HEK293 (cell line): Measurements from ENCODE around the gene PLEKHG4.

Experiments used
- CTCF ChIA-PET: fragments of 350-600 bp; formaldehyde crosslinking; extraction: SDS; loops from one replicate; lab custom pipeline; 2021; ENCODE audit warnings: antibody characterized with exemption; lab: Yijun Ruan, JAX
- POLR2A ChIA-PET: fragments of 300-600 bp; formaldehyde crosslinking; extraction: SDS; loops from one replicate; lab custom pipeline; 2020; ENCODE audit warnings: antibody characterized with exemption, inconsistent platforms; lab: Yijun Ruan, JAX
- H3K27ac ChIP-seq: fragments of 200-500 bp; sonication (Bioruptor generic); 2 replicates; pipeline ENCODE4 v1.5.1; 2014; ENCODE audit warnings: low read depth, low read length, control low read depth, inconsistent platforms; ENCODE audit errors: extremely low read depth
- H3K36me3 ChIP-seq, 2 experiments: fragments of 200-500 bp in 1 of 2; sonication (Bioruptor generic) in 1 of 2; 1 replicate in 1 of 2; 2 replicates in 1 of 2; pipeline ENCODE4 v1.5.1; 2014 to 2017; ENCODE audit warnings: inconsistent platforms in 2 of 2, low read length in 2 of 2; ENCODE audit not compliant: control insufficient read depth in 2 of 2, insufficient read depth in 1 of 2
- H3K4me1 ChIP-seq: fragments of 200-500 bp; sonication (Bioruptor generic); 2 replicates; pipeline ENCODE4 v1.5.1; 2014; ENCODE audit warnings: mild to moderate bottlenecking, low read length, inconsistent platforms; ENCODE audit not compliant: control insufficient read depth, insufficient read depth
- H3K4me3 ChIP-seq: 2 replicates; pipeline ENCODE4 v1.5.1; 2011; ENCODE audit warnings: low read depth, mild to moderate bottlenecking, control low read depth, low read length, moderate library complexity
- H3K9me3 ChIP-seq: fragments of 200-500 bp; sonication (Bioruptor generic); 2 replicates; pipeline ENCODE4 v1.5.1; 2014; ENCODE audit warnings: low read depth, low read length, inconsistent platforms; ENCODE audit not compliant: control insufficient read depth, insufficient read depth
- GLI2 ChIP-seq: fragments of 450-650 bp; formaldehyde crosslinking; IDR thresholded peaks from 2 replicates; pipeline ENCODE4; 2017; ENCODE audit warnings: missing biosample characterization, missing genetic modification characterization, low read depth, borderline replicate concordance
- MYNN ChIP-seq: fragments of 450-650 bp; formaldehyde crosslinking; IDR thresholded peaks from 2 replicates; pipeline ENCODE4 v1.5.1; 2016; ENCODE audit warnings: missing biosample characterization, missing genetic modification characterization, borderline replicate concordance
- PATZ1 ChIP-seq: fragments of 450-650 bp; formaldehyde crosslinking; IDR thresholded peaks from 2 replicates; pipeline ENCODE4 v1.5.1; 2016; ENCODE audit warnings: missing biosample characterization, missing genetic modification characterization
- PRDM1 ChIP-seq: fragments of 450-650 bp; formaldehyde crosslinking; IDR thresholded peaks from 2 replicates; pipeline ENCODE4; 2016; ENCODE audit warnings: missing biosample characterization, missing genetic modification characterization
- REPIN1 ChIP-seq: fragments of 450-650 bp; formaldehyde crosslinking; IDR thresholded peaks from 2 replicates; pipeline ENCODE4 v1.5.1; 2017; ENCODE audit warnings: missing biosample characterization, missing genetic modification characterization, low read depth
- SP3 ChIP-seq: fragments of 450-650 bp; formaldehyde crosslinking; IDR thresholded peaks from 2 replicates; pipeline ENCODE4 v1.5.1; 2016; ENCODE audit warnings: missing biosample characterization, missing genetic modification characterization
- TRIM28 ChIP-seq: IDR thresholded peaks from 2 replicates; pipeline ENCODE4 v1.6.1; 2011; ENCODE audit warnings: low read length, control low read depth, borderline replicate concordance
- YY1 ChIP-seq: fragments of 450-650 bp; formaldehyde crosslinking; IDR thresholded peaks from 2 replicates; pipeline ENCODE4 v1.5.1; 2018; ENCODE audit warnings: missing biosample characterization, missing genetic modification characterization
- ZBTB6 ChIP-seq: fragments of 450-650 bp; formaldehyde crosslinking; IDR thresholded peaks from 2 replicates; pipeline ENCODE4 v1.5.1; 2017; ENCODE audit warnings: missing biosample characterization, missing genetic modification characterization
- ZNF37A ChIP-seq: fragments of 450-650 bp; IDR thresholded peaks from 2 replicates; pipeline ENCODE4 v1.5.1; 2018; ENCODE audit warnings: missing biosample characterization, missing genetic modification characterization
- ZNF501 ChIP-seq: fragments of 450-650 bp; formaldehyde crosslinking; IDR thresholded peaks from 2 replicates; pipeline ENCODE4 v1.5.1; 2016; ENCODE audit warnings: missing biosample characterization, missing genetic modification characterization
- ZNF521 ChIP-seq: fragments of 450-650 bp; formaldehyde crosslinking; IDR thresholded peaks from 2 replicates; pipeline ENCODE4 v1.5.1; 2017; ENCODE audit warnings: missing biosample characterization, mild to moderate bottlenecking, missing genetic modification characterization
- ZNF692 ChIP-seq: fragments of 450-650 bp; formaldehyde crosslinking; IDR thresholded peaks from 2 replicates; pipeline ENCODE4 v1.5.1; 2016; ENCODE audit warnings: missing biosample characterization, missing genetic modification characterization
- TF ChIP-seq, protein P1 (sequence below): fragments of 450-650 bp; formaldehyde crosslinking; IDR thresholded peaks from 2 replicates; pipeline ENCODE4 v1.5.1; 2016; ENCODE audit warnings: missing biosample characterization, missing genetic modification characterization
- TF ChIP-seq, protein P2 (sequence below): fragments of 450-650 bp; formaldehyde crosslinking; IDR thresholded peaks from 2 replicates; pipeline ENCODE4 v1.5.1; 2016; ENCODE audit warnings: missing biosample characterization, missing genetic modification characterization

The PLEKHG4 gene

GRCh38 chr16:67327743-67328142 lies 48.4 kb downstream of the PLEKHG4 start (continued):
- TF ChIP-seq, protein P1, sequence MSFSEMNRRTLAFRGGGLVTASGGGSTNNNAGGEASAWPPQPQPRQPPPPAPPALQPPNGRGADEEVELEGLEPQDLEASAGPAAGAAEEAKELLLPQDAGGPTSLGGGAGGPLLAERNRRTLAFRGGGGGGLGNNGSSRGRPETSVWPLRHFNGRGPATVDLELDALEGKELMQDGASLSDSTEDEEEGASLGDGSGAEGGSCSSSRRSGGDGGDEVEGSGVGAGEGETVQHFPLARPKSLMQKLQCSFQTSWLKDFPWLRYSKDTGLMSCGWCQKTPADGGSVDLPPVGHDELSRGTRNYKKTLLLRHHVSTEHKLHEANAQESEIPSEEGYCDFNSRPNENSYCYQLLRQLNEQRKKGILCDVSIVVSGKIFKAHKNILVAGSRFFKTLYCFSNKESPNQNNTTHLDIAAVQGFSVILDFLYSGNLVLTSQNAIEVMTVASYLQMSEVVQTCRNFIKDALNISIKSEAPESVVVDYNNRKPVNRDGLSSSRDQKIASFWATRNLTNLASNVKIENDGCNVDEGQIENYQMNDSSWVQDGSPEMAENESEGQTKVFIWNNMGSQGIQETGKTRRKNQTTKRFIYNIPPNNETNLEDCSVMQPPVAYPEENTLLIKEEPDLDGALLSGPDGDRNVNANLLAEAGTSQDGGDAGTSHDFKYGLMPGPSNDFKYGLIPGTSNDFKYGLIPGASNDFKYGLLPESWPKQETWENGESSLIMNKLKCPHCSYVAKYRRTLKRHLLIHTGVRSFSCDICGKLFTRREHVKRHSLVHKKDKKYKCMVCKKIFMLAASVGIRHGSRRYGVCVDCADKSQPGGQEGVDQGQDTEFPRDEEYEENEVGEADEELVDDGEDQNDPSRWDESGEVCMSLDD (tag by site-specific recombination): no peak
- peak; percentile 96 for TF ChIP-seq PRDM1 (tag by site-specific recombination)
- TF ChIP-seq ZNF501: no peak
- TF ChIP-seq PATZ1 (tag by site-specific recombination): no peak
- TF ChIP-seq, all 188 proteins: peak for 2

- ChIA-PET CTCF (no interaction called here), POLR2A (no interaction called here)
- Histone ChIP-seq H3K4me1 (no peaks in the 10 kb centered on the region), H3K9me3 (no peaks in the 10 kb centered on the region), H3K27ac (no peak overlapping the region), H3K4me3 (no peak overlapping the region), H3K36me3 (no peaks in the 10 kb centered on the region)
- TF ChIP-seq GLI2: no peak
- no peak for TF ChIP-seq ZNF37A (tag by site-specific recombination)
- TF ChIP-seq ZBTB6: no peak
- TF ChIP-seq ZNF521 (tag by site-specific recombination): no peak
- TF ChIP-seq TRIM28: no peak
- no peak for TF ChIP-seq MYNN (tag by site-specific recombination)
- TF ChIP-seq PATZ1 (tag by site-specific recombination): no peak
- no peak for TF ChIP-seq ZNF692 (tag by site-specific recombination)
- TF ChIP-seq REPIN1 (tag by site-specific recombination): no peak
- TF ChIP-seq, protein P2, sequence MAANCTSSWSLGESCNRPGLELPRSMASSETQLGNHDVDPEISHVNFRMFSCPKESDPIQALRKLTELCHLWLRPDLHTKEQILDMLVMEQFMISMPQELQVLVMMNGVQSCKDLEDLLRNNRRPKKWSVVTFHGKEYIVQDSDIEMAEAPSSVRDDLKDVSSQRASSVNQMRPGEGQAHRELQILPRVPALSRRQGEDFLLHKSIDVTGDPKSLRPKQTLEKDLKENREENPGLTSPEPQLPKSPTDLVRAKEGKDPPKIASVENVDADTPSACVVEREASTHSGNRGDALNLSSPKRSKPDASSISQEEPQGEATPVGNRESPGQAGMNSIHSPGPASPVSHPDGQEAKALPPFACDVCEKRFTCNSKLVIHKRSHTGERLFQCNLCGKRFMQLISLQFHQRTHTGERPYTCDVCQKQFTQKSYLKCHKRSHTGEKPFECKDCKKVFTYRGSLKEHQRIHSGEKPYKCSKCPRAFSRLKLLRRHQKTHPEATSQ (tag by site-specific recombination): no peak
- no peak for TF ChIP-seq YY1
- TF ChIP-seq PRDM1 (tag by site-specific recombination): no peak
- no peak for TF ChIP-seq SP3
Observed at GRCh38 chr16:67329901-67330300, 50.6 kb downstream of the PLEKHG4 start.
